Measurements from ENCODE around the gene SMIM29.

The SMIM29 gene

GRCh38 chr6:34242252-34243130 is 6.3 kb downstream of the SMIM29 start:
- Histone ChIP-seq H3K4me3 (no peak overlapping the region), H3K27ac (peak overlapping the region in 4 of 21 experiments; percentile 18 to 43 (median 31))

- no peak overlapping the region for H3K27ac ChIP-seq
Observed at GRCh38 chr6:34241351-34242215, 7.2 kb downstream of the SMIM29 start.

GRCh38 chr6:34240329-34241248 is 8.2 kb downstream of the SMIM29 start:
- H3K27ac ChIP-seq = no peak overlapping the region

More at GRCh38 chr6:34241351-34242215, 7.2 kb downstream of the SMIM29 start:
- no peak overlapping the region for H3K4me3 ChIP-seq

GRCh38 chr6:34239893-34240292 is 8.9 kb downstream of the SMIM29 start:
- Histone ChIP-seq H3K4me3 (no peak overlapping the region), H3K27ac (no peak overlapping the region)

More at GRCh38 chr6:34240329-34241248, 8.2 kb downstream of the SMIM29 start:
- no peak overlapping the region for H3K4me3 ChIP-seq

- Histone ChIP-seq H3K4me3 (no peak overlapping the region), H3K27ac (peak overlapping the region in 1 of 21 experiments; percentile 93)
Observed at GRCh38 chr6:34239500-34239825, 9.3 kb downstream of the SMIM29 start.

GRCh38 chr6:34238585-34239499 is 10.0 kb downstream of the SMIM29 start:
- Histone ChIP-seq H3K27ac (peak overlapping the region in 15 of 21 experiments; percentile 80 to 95 (median 92)), H3K4me3 (peak overlapping the region; percentile 64 to 78 (median 72))

GRCh38 chr6:34237722-34238584 is 10.9 kb downstream of the SMIM29 start:
- H3K27ac ChIP-seq = peak overlapping the region; percentile 69 to 95 (median 88)
- peak overlapping the region; percentile 64 to 78 (median 72) for H3K4me3 ChIP-seq

- Histone ChIP-seq H3K4me3 (peak overlapping the region; percentile 64 to 81 (median 72)), H3K27ac (peak overlapping the region; percentile 72 to 95 (median 90))
Observed at GRCh38 chr6:34237316-34237721, 11.5 kb downstream of the SMIM29 start.

- peak within 1 kb of the TSS; percentile 72 to 95 (median 92) for H3K27ac ChIP-seq
- H3K4me3 ChIP-seq = peak within 1 kb of the TSS; percentile 64 to 81 (median 72)
Observed at GRCh38 chr6:34236443-34237315, 12.1 kb downstream of the SMIM29 start, which contains the start of gene HMGA1. Gene HMGA1 (plus strand): TSS chr6:34236873. CDS start chr6:34240781, 3,908 bp downstream.

GRCh38 chr6:34236131-34236442 is 12.7 kb downstream of the SMIM29 start:
- Histone ChIP-seq H3K27ac (peak overlapping the region; percentile 67 to 95 (median 88)), H3K4me3 (peak overlapping the region; percentile 64 to 81 (median 69))

- Histone ChIP-seq H3K27ac (peak overlapping the region; percentile 67 to 95 (median 88)), H3K4me3 (peak overlapping the region; percentile 64 to 81 (median 69))
Observed at GRCh38 chr6:34235307-34236130, 13.3 kb downstream of the SMIM29 start.

- Histone ChIP-seq H3K4me3 (peak overlapping the region in 3 of 7 experiments; percentile 71 to 81 (median 78)), H3K27ac (peak overlapping the region in 19 of 21 experiments; percentile 46 to 95 (median 88))
Observed at GRCh38 chr6:34234667-34235306, 14.0 kb downstream of the SMIM29 start.

GRCh38 chr6:34233867-34234266 is 14.9 kb downstream of the SMIM29 start:
- Histone ChIP-seq H3K4me3 (no peak overlapping the region), H3K27ac (peak overlapping the region in 3 of 21 experiments; percentile 6 to 88 (median 17))

GRCh38 chr6:34232901-34233300 is 15.9 kb downstream of the SMIM29 start:
- Histone ChIP-seq H3K27ac (no peak overlapping the region), H3K4me3 (no peak overlapping the region)

Measured in skin epidermis (tissue), 12 donors.